ENCODE measurements around the gene CERS2. TPM values are rescaled to one million over a fixed set of nuclear protein-coding genes. Genes with fewer than 3 reads are reported as not detected.
A peak's percentile ranks its signal among the peaks of the same experiment; 100 is the strongest.

The CERS2 gene
- total and polyA plus RNA-seq, 2 of the 8 experiments (the other 6 are each of a cell fraction or from before 2014, with no cell fraction given), result 216 to 237 TPM

- Histone ChIP-seq H2BK120ac (replicated peaks; ENCODE audit: low read depth, low read length) (no peak overlapping the region), H2AK5ac (ENCODE audit: low read depth, low read length) (no peak overlapping the region; the same call in 1 of the 2 replicates), H3K4me3 (ENCODE audit: extremely low read depth in 1 of 4, insufficient read depth in 2 of 4, low read depth in 3 of 4, low read length in 4 of 4) (no peak overlapping the region), H3K14ac (ENCODE audit: insufficient read length) (no peak overlapping the region), H2AFZ (ENCODE audit: low read length) (no peak overlapping the region), H2BK5ac (ENCODE audit: low read depth, low read length) (no peak overlapping the region), H2BK15ac (ENCODE audit: low read length) (no peak overlapping the region), H2BK12ac (ENCODE audit: low read depth, low read length) (peak overlapping the region; percentile 14; the same call in 1 of the 2 replicates), H4K5ac (ENCODE audit: insufficient read length, low read depth, low read length) (no peak overlapping the region), H3K27ac (ENCODE audit: low read depth, low read length) (no peak overlapping the region), H3K23me2 (ENCODE audit: low read depth, low read length) (no peaks in the 10 kb centered on the region; the same call in none of the 2 replicates), H3K9ac (replicated peaks in 1 of 4; ENCODE audit: extremely low read depth in 1 of 4, low read depth in 3 of 4, low read length in 3 of 4) (no peak overlapping the region), H3K18ac (ENCODE audit: extremely low read depth, low read length) (no peak overlapping the region), H3K36me3 (ENCODE audit: control insufficient read depth in 2 of 4, insufficient read depth in 4 of 4, low read length in 3 of 4) (no peaks in the 10 kb centered on the region), H3K79me2 (ENCODE audit: control insufficient read depth in 1 of 2, insufficient read depth in 2 of 2, low read length in 2 of 2) (no peaks in the 10 kb centered on the region), H3K23ac (ENCODE audit: insufficient read length) (no peak overlapping the region), H3K4me1 (replicated peaks in 1 of 4; ENCODE audit: control insufficient read depth in 3 of 4, insufficient read depth in 4 of 4, low read length in 3 of 4) (peaks cover 2 to 24% (median 15%) of the 10 kb centered on the region in 4 experiments), H4K8ac (ENCODE audit: extremely low read depth, insufficient read depth, low read length) (no peak overlapping the region; the same call in 1 of the 2 replicates), H2BK20ac (ENCODE audit: low read length) (no peak overlapping the region), H3K27me3 (replicated peaks in 1 of 4; ENCODE audit: control insufficient read depth in 3 of 4, extremely low read depth in 1 of 4, insufficient read depth in 3 of 4, low read length in 3 of 4) (no peaks in the 10 kb centered on the region; a peak in 1 of 7 replicates), H4K20me1 (replicated peaks in 1 of 2; ENCODE audit: control insufficient read depth in 1 of 2, insufficient read depth in 2 of 2, low read length in 2 of 2) (no peaks in the 10 kb centered on the region), H3K79me1 (ENCODE audit: low read depth, low read length) (no peaks in the 10 kb centered on the region; the same call in 1 of the 2 replicates), H3K56ac (replicated peaks; ENCODE audit: insufficient read length, low read depth, low read length) (no peak overlapping the region), H3K4me2 (ENCODE audit: insufficient read depth in 1 of 2, low read depth in 2 of 2, low read length in 2 of 2) (no peak overlapping the region), H3K4ac (replicated peaks; ENCODE audit: insufficient read length, low read depth, low read length) (no peak overlapping the region), H4K91ac (replicated peaks; ENCODE audit: insufficient read length, low read length) (no peak overlapping the region), H3K9me3 (ENCODE audit: insufficient read depth in 2 of 2, low read depth in 1 of 2, low read length in 1 of 2) (no peaks in the 10 kb centered on the region)
- TF ChIP-seq, protein P1, sequence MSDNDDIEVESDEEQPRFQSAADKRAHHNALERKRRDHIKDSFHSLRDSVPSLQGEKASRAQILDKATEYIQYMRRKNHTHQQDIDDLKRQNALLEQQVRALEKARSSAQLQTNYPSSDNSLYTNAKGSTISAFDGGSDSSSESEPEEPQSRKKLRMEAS (IDR thresholded peaks at IDR 0.05), result peak; percentile 44; the same call in 1 of the 2 replicates
- TF ChIP-seq SUZ12 (IDR thresholded peaks at IDR 0.05; ENCODE audit: low read length) (no peak), RBBP5 (IDR thresholded peaks at IDR 0.05; ENCODE audit: borderline replicate concordance, low read depth, low read length) (no peak), E2F6 (IDR thresholded peaks at IDR 0.05) (peak; percentile 67)
- DNase-seq (ENCODE audit: low read depth in 1 of 2, low spot score in 2 of 2), result no peak
- POLR2A ChIA-PET (ENCODE audit: partially characterized antibody), result interaction anchor here (0.6 to 11.3 kb wide), 5 partner anchors 13 to 652 kb away, joined by 3 to 133 read pairs (median 4); partner anchors contain the start of genes ADAMTSL4, CERS2 and MINDY1
- FAIRE-seq, result no peak
- CTCF ChIA-PET (ENCODE audit: partially characterized antibody), result interaction anchor here (1.1 to 14.5 kb wide), 4 partner anchors 9 to 19 kb away, joined by 3 to 183 read pairs (median 74); partner anchors contain the start of gene MINDY1
- WGBS, 2 experiments (ENCODE audit: extremely low coverage in 1 of 2, insufficient coverage in 1 of 2, insufficient read length in 1 of 2, insufficient replicate concordance in 2 of 2, low coverage in 1 of 2, low lambda C conversion rate in 2 of 2, missing lambda C conversion rate in 1 of 2), result 94% methylated on average over 2 of the region's 2 CpGs; no CpG with 5 or more reads in 1 of the 2 experiments
Measured at GRCh38 chr1:150985179-150985825, 10.7 kb upstream of the CERS2 start.

Data from H1 (cell line).